SKM-1 treated with dmso at 0.1 percent for 144 hours (cell line): ENCODE measurements around the gene KIF1B.
"Not testable (repeated sequence)": the region's sequence is repeated elsewhere in the genome, so short reads cannot be mapped to it uniquely, and the experiment has no call there.

Source experiments
- DNase-seq: peaks from one replicate; lab custom pipeline; 2025; ENCODE audit not compliant: unreplicated experiment; lab: John Stamatoyannopoulos, UW

Gene KIF1B

GRCh38 chr1:10384219-10384618 lies 173.8 kb downstream of the KIF1B start:
- no peak for DNase-seq

- no peak for DNase-seq
These were observed 176.6 kb downstream of the KIF1B start for GRCh38 chr1:10386761-10387676.

- peak; percentile 97 for DNase-seq
These were observed 177.5 kb downstream of the KIF1B start for GRCh38 chr1:10387677-10388386.

- no peak for DNase-seq
These were observed 178.0 kb downstream of the KIF1B start for GRCh38 chr1:10388387-10388715.

GRCh38 chr1:10389271-10389973 lies 179.1 kb downstream of the KIF1B start:
- peak; percentile 57 for DNase-seq

- no peak for DNase-seq
These were observed 186.5 kb downstream of the KIF1B start for GRCh38 chr1:10396870-10397269.

GRCh38 chr1:10398278-10398733 lies 187.9 kb downstream of the KIF1B start:
- no peak for DNase-seq

- DNase-seq = peak; percentile 97
These were observed 188.5 kb downstream of the KIF1B start, which contains the start of gene PGD for GRCh38 chr1:10398734-10399443. PGD (plus strand) TSS chr1:10399064; CDS start chr1:10399118, 54 bp downstream.

- no peak for DNase-seq
These were observed 189.1 kb downstream of the KIF1B start for GRCh38 chr1:10399444-10399941.

GRCh38 chr1:10400013-10400412 lies 189.6 kb downstream of the KIF1B start:
- DNase-seq = no peak

GRCh38 chr1:10401281-10401680 lies 190.9 kb downstream of the KIF1B start:
- DNase-seq = no peak

GRCh38 chr1:10402729-10403274 lies 192.4 kb downstream of the KIF1B start:
- DNase-seq = no peak

- no peak for DNase-seq
These were observed 196.8 kb downstream of the KIF1B start for GRCh38 chr1:10407201-10407600.

GRCh38 chr1:10415211-10415930 lies 205.0 kb downstream of the KIF1B start:
- peak; percentile 96 for DNase-seq

GRCh38 chr1:10415967-10416366 lies 205.6 kb downstream of the KIF1B start:
- not testable (repeated sequence) for DNase-seq

- not testable (repeated sequence) for DNase-seq
These were observed 208.4 kb downstream of the KIF1B start for GRCh38 chr1:10418741-10419140.

- no peak for DNase-seq
These were observed 209.0 kb downstream of the KIF1B start for GRCh38 chr1:10419351-10419750.

- DNase-seq = no peak
These were observed 211.3 kb downstream of the KIF1B start for GRCh38 chr1:10421637-10422036.

GRCh38 chr1:10424034-10424433 lies 213.7 kb downstream of the KIF1B start:
- no peak for DNase-seq

GRCh38 chr1:10424651-10425050 lies 214.3 kb downstream of the KIF1B start:
- no peak for DNase-seq
